Fibroblast of skin of abdomen (primary cell): ENCODE measurements around the gene JMJD8.

Experiments
- DNase-seq: peaks from one replicate; pipeline ENCODE4 v3.0.0-alpha.2; 2013

Gene JMJD8

DNA sequence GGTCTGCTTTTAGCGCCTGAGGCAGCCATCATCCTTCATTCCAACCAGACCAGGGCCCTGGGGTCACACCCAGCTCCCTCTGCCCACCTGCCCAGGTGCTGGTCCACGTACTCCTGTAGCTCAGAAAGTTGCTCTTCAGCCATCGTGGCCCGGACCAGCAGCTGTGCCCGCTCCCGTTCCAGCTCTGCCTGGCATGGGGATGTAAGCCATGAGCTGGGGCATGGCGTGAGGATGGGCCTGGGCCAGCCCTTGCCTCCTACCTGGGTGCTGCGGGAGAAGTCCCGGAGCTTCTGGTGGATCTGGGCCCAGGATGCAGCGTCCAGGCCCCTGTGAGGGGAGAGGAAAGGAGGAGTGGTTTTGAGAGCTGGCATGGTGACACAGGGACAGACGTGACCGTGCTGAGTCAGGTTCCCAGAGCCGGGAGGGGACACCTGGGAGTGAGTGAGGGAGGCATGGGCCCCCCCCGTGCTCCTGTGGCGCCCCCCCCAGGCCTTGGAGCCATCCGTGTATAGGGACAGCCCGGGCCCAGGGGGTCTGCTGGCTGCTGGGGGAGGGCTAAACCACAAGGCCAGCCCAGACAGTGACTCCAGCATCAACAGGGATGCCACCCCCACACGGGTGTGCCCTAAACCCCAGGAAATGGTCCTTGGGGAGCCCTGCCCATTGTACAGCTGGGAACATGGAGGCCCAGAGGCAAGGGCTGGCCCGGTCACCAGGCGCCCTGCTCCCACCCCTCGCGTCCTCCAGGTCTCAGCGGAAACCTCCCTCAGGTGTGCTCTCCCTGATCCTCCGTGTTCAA lies 38.9 kb upstream of the JMJD8 start:
- DNase-seq = no peak

DNA sequence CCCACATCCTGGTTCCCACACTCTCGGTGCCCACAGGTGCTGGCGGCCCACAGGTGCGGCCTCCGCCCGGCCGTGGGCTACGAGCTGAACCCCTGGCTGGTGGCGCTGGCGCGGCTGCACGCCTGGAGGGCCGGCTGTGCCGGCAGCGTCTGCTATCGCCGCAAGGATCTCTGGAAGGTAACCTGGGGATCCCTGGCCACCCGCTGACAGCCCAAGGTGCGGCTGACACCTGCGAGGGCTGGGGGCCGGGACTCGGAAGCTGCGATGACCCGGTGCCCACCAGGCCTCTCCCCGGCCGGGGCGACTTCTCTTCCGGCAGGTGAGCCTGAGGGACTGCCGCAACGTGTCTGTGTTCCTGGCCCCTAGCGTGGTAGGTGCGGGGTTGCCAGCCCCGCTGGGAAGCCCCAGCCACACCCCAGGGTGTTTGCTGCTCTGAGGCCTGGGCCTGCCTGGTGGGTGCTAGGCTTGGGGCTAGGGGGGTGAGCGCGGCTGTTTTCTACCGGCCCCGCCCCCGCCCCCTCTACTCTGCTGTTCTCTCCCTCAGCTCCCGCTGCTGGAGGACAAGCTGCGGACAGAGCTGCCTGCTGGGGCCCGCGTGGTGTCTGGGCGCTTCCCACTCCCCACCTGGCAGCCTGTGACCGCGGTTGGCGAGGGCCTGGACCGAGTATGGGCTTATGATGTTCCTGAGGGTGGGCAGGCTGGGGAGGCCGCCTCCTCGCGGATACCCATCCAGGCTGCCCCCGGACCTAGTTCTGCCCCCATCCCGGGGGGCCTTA lies 37.8 kb upstream of the JMJD8 start:
- no peak for DNase-seq

DNA sequence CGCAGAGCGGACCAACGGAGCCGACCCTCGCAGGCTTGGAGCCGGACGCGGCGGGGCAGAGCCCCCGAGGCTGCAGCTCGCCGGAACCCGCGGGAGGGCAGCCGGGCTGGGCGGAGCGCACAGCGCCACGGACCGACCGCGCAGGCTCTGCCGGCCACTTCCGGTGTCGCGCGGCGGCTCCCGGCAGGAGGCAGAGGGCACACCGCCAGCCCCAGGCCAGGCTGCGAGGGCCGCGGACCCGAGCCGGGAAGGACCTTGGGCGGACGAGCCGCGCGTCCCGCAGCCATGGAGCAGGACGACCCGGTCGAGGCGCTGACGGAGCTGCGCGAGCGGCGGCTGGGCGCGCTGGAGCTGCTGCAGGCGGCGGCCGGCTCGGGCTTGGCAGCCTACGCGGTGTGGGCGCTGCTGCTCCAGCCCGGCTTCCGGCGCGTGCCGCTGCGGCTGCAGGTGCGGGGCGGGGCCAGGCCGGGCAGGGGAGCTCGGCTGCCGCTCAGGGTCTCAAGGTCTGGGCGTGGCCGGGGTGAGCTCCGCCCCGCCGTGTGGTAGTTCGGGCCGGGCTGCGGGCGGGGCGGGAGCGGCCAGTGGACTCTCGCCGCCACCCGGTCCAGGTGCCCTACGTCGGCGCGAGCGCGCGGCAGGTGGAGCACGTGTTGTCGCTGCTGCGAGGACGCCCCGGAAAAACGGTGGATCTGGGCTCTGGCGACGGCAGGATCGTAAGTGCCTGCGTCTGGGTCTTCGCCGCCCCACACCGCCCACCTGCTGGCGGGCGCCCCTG lies 37.0 kb upstream of the JMJD8 start, which contains the start of gene ANTKMT:
ANTKMT (plus strand) TSS at position 157 of the 775 bp plus-strand sequence; CDS start at position 286, 129 bp downstream.
- DNase-seq = peak; percentile 66

- peak; percentile 70 for DNase-seq
Measured at GRCh38 chr16:720447-720989, 36.4 kb upstream of the JMJD8 start.

- no peak for DNase-seq
Measured at GRCh38 chr16:719815-720446, 35.8 kb upstream of the JMJD8 start.

GRCh38 chr16:718922-719321 lies 34.8 kb upstream of the JMJD8 start:
- no peak for DNase-seq

DNA sequence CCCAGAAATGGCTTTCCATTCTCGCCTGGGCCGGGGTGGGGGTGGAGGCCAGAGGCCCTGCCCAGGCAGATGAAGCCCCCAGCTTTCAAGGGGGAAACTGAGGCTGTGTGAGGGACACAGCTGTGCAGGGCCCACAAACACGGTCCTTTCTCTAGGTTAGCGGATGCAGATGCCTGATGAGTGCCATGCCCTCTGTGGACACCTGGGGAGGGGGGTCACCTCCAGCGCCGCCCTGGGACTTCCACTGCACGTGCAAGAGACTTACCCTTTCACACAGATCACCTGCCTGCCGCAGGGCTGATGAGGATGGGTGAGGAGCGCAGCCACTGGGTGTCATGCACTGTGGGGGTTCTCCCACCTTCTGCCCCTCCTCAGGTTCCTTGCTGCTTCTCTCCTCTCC lies 34.3 kb upstream of the JMJD8 start:
- DNase-seq = no peak

DNA sequence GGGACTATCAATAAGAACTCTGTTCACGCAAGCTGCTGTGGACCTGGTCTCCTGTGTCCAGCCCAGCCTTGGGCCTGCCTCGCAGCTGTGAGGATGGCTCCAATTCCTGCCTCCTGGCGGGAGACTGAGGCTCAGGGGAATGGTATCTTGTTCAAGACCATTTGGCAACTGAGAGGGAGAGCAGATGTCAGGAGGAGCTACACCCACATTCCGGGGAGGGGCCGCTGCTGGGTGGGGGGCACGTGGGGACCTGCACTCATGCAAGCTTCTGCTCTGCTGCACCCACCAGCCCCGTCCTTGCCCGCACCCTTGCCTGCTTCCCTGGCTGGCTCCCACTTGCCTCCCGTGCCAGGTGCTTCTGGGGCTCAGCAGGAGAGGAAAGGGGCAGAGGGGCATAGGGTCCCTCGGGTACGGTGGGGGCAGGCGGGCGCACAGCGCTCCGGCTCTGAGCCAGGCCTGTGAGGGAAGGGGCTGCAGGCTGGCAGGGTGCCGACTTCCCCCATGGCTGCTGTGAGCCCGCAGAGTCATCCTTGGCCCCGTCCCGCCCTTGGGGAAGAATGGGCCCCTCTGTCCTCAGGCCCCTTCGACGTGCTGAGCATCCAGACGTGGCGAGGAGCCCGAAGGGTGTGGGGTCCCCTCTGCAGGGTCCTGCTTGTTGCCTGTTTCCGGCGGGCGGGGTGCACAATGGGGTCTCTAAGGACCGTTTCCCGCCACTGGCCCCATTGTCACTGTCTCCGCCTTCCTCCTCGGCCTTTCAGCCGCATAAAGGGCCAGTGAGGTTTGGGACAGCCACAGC lies 33.5 kb upstream of the JMJD8 start:
- DNase-seq = no peak

DNA sequence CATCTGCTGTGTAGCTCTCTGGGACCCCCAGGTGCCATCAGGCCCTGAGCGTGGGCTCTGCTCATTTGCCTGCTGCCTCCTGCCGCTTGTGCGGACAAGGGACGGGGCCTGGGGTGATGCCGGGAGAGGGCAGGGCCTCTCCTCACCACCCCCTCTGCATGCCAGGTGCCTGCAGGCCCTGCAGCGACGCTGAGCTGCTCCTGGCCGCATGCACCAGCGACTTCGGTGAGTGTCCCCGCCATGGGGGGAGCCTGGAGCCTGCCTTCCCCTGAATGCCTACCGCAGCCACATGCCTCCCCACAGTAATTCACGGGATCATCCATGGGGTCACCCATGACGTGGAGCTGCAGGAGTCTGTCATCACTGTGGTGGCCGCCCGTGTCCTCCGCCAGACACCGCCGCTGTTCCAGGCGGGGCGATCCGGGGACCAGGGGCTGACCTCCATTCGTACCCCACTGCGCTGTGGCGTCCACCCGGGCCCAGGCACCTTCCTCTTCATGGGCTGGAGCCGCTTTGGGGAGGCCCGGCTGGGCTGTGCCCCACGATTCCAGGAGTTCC lies 32.7 kb upstream of the JMJD8 start:
- DNase-seq = no peak

- DNase-seq = no peak
Measured at GRCh38 chr16:716200-716568, 32.0 kb upstream of the JMJD8 start.

- no peak for DNase-seq
Measured at GRCh38 chr16:715477-716199, 31.5 kb upstream of the JMJD8 start.

- DNase-seq = peak; percentile 84
Measured at GRCh38 chr16:714558-715476, 30.7 kb upstream of the JMJD8 start, which contains the start of gene METRN. Gene METRN (plus strand): TSS chr16:715118. CDS start chr16:715290, 172 bp downstream.

- no peak for DNase-seq
Measured at GRCh38 chr16:714079-714478, 29.9 kb upstream of the JMJD8 start.

DNA sequence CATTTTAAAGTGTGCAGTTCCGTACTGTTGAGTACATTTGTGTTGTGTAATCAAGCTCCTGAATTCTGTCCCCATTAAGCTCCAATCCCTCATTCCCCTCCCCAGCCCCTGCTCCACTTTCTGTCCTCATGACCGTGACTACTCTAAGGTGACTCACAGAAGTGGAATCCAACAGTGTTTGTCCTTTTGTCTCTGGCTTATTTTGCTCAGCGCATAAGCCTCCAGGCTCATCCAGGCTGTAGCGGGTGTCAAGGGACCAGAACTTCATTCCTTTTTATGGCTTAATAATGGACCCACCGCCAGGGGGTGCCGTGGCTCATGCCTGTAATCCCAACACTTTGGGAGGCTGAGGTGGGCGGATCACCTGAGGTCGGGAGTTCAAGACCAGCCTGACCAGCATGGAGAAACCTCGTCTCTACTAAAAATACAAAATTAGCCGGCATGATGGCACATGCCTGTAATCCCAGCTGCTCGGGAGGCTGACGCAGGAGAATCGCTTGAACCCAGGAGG lies 28.7 kb upstream of the JMJD8 start:
- peak; percentile 89 for DNase-seq

GRCh38 chr16:711548-712320 lies 27.6 kb upstream of the JMJD8 start:
- peak; percentile 49 for DNase-seq

- no peak for DNase-seq
Measured at GRCh38 chr16:711084-711483, 26.9 kb upstream of the JMJD8 start.

GRCh38 chr16:710500-711075 lies 26.5 kb upstream of the JMJD8 start:
- no peak for DNase-seq
